Measurements from ENCODE around the gene SLC4A3.

Gene SLC4A3

GRCh38 chr2:219612577-219613286 lies 14.7 kb upstream of the SLC4A3 start:
- no peak for DNase-seq

- DNase-seq, result no peak
Measured at GRCh38 chr2:219613461-219614070, 13.9 kb upstream of the SLC4A3 start.

- DNase-seq, result no peak
Measured at GRCh38 chr2:219614076-219614860, 13.2 kb upstream of the SLC4A3 start.

- DNase-seq, result no peak
Measured at GRCh38 chr2:219615036-219615435, 12.4 kb upstream of the SLC4A3 start.

GRCh38 chr2:219615894-219616293 lies 11.5 kb upstream of the SLC4A3 start:
- DNase-seq, result no peak

- no peak for DNase-seq
Measured at GRCh38 chr2:219616550-219616949, 10.9 kb upstream of the SLC4A3 start.

- DNase-seq, result no peak
Measured at GRCh38 chr2:219618733-219619122, 8.7 kb upstream of the SLC4A3 start.

- no peak for DNase-seq
Measured at GRCh38 chr2:219619235-219619634, 8.2 kb upstream of the SLC4A3 start.

- no peak for DNase-seq
Measured at GRCh38 chr2:219620546-219620945, 6.9 kb upstream of the SLC4A3 start.

GRCh38 chr2:219621935-219622334 lies 5.5 kb upstream of the SLC4A3 start:
- no peak for DNase-seq

- DNase-seq, result no peak
Measured at GRCh38 chr2:219622472-219622871, 5.0 kb upstream of the SLC4A3 start.

GRCh38 chr2:219624565-219624964 lies 2.9 kb upstream of the SLC4A3 start:
- DNase-seq, result no peak

GRCh38 chr2:219625179-219625578 lies 2.3 kb upstream of the SLC4A3 start:
- no peak for DNase-seq

- peak; percentile 16 for DNase-seq
Measured at GRCh38 chr2:219626540-219626939, 890 bp upstream of the SLC4A3 start.

GRCh38 chr2:219628235-219628985 lies 980 bp downstream of the SLC4A3 start:
- DNase-seq, result no peak

GRCh38 chr2:219628986-219629901 lies 1.8 kb downstream of the SLC4A3 start:
- no peak for DNase-seq

GRCh38 chr2:219629976-219630695 lies 2.7 kb downstream of the SLC4A3 start:
- no peak for DNase-seq

GRCh38 chr2:219630770-219631405 lies 3.5 kb downstream of the SLC4A3 start:
- no peak for DNase-seq

GRCh38 chr2:219631406-219631891 lies 4.0 kb downstream of the SLC4A3 start:
- DNase-seq, result no peak

GRCh38 chr2:219631904-219632759 lies 4.7 kb downstream of the SLC4A3 start:
- no peak for DNase-seq

All from NCI-H146 (cell line).